ENCODE results near the gene KLF11. TPM values are rescaled to one million over a fixed set of nuclear protein-coding genes. Genes with fewer than 3 reads are reported as not detected.
"Not testable (repeated sequence)": the region's sequence is repeated elsewhere in the genome, so short reads cannot be mapped to it uniquely, and the experiment has no call there.

Gene KLF11
- total and polyA plus RNA-seq, 4 donors: 10.2 to 13.3 (median 11.4) TPM

DNA sequence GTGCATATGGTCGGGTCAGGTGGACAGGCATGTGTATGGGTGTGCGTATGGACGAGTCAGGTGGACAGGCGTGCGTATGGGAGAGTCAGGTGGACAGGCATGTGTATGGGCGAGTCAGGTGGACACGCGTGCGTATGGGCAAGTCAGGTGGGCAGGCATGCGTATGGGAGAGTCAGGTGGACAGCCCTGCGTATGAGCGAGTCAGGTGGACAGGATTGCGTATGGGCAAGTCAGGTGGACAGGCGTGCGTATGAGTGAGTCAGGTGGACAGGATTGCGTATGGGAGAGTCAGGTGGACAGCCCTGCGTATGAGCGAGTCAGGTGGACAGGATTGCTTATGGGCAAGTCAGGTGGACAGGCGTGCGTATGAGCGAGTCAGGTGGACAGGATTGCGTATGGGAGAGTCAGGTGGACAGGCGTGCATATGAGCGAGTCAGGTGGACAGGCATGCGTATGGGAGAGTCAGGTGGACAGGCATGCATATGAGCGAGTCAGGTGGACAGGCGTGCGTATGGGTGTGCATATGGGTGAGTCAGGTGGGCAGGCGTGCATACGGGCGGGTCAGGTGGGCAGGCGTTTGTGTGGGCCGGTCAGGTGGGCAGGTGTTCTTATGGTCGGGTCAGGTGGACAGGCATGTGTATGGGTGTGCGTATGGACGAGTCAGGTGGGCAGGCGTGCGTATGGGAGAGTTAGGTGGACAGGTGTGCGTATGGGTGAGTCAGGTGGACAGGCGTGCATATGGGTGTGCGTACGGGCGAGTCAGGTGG is 29.5 kb upstream of the KLF11 start:
- H3K9me3 ChIP-seq (ENCODE audit: control insufficient read depth, insufficient read depth, low read length); H3K4me3 ChIP-seq (ENCODE audit: low read depth, low read length); H3K27ac ChIP-seq (ENCODE audit: low read depth, low read length); H3K27me3 ChIP-seq (ENCODE audit: control insufficient read depth, insufficient read depth, low read length); H3K36me3 ChIP-seq (ENCODE audit: control insufficient read depth, insufficient read depth, low read length); DNase-seq (ENCODE audit: low read depth in 4 of 6, low spot score in 6 of 6): not testable (repeated sequence)
- peaks cover 14% of the 10 kb centered on the region for H3K4me1 ChIP-seq (ENCODE audit: control insufficient read depth, insufficient read depth, low read length)
- 97% methylated on average over 43 of the region's 43 CpGs for WGBS (ENCODE audit: insufficient coverage)

- no peak for DNase-seq (ENCODE audit: low read depth in 4 of 6, low spot score in 6 of 6)
These were observed 28.7 kb upstream of the KLF11 start for GRCh38 chr2:10014418-10015190.

GRCh38 chr2:10015376-10015989 is 27.9 kb upstream of the KLF11 start:
- not testable (repeated sequence) for H3K9me3 ChIP-seq (ENCODE audit: control insufficient read depth, insufficient read depth, low read length); H3K4me3 ChIP-seq (ENCODE audit: low read depth, low read length); H3K27me3 ChIP-seq (ENCODE audit: control insufficient read depth, insufficient read depth, low read length); H3K27ac ChIP-seq (ENCODE audit: low read depth, low read length); H3K36me3 ChIP-seq (ENCODE audit: control insufficient read depth, insufficient read depth, low read length); DNase-seq (ENCODE audit: low read depth in 4 of 6, low spot score in 6 of 6); H3K4me1 ChIP-seq (ENCODE audit: control insufficient read depth, insufficient read depth, low read length)
- WGBS (ENCODE audit: insufficient coverage): 98% methylated on average over 34 of the region's 44 CpGs

More at GRCh38 chr2:10014418-10015190, 28.7 kb upstream of the KLF11 start:
- no peak overlapping the region for H3K27ac ChIP-seq (ENCODE audit: low read depth, low read length)
- H3K27me3 ChIP-seq (ENCODE audit: control insufficient read depth, insufficient read depth, low read length): no peaks in the 10 kb centered on the region
- no peaks in the 10 kb centered on the region for H3K36me3 ChIP-seq (ENCODE audit: control insufficient read depth, insufficient read depth, low read length)
- peaks cover 2% of the 10 kb centered on the region for H3K9me3 ChIP-seq (ENCODE audit: control insufficient read depth, insufficient read depth, low read length)
- no peak overlapping the region for H3K4me3 ChIP-seq (ENCODE audit: low read depth, low read length)
- peaks cover 8% of the 10 kb centered on the region for H3K4me1 ChIP-seq (ENCODE audit: control insufficient read depth, insufficient read depth, low read length)
- WGBS (ENCODE audit: insufficient coverage): 97% methylated on average over 42 of the region's 42 CpGs

GRCh38 chr2:10016001-10016801 is 27.1 kb upstream of the KLF11 start:
- H3K9me3 ChIP-seq (ENCODE audit: control insufficient read depth, insufficient read depth, low read length): peaks cover 2% of the 10 kb centered on the region

DNA sequence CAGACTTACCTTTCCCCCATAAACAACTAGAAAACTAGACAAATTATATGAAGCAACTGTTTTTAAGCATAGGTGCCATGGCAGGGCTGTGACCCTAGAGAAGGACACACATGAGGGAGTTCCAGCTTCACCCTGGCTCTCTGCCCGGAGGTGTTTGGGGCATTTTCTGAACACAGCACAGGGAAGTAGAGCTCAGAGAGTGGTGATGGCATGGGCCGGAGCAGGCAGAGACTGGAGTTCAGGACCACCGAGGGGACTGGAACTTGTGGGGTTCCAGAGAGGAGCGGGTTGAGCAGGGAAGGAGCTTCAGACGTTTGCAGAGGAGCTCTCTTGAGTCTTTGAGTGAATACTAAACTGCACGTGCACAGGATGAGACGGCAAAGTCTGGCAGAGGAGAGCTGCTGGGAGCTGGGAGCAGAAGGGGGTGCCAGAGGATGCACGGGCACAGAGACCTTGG is 26.5 kb upstream of the KLF11 start:
- Histone ChIP-seq H3K36me3 (ENCODE audit: control insufficient read depth, insufficient read depth, low read length) (no peaks in the 10 kb centered on the region), H3K27ac (ENCODE audit: low read depth, low read length) (no peak overlapping the region), H3K4me1 (ENCODE audit: control insufficient read depth, insufficient read depth, low read length) (no peaks in the 10 kb centered on the region), H3K4me3 (ENCODE audit: low read depth, low read length) (no peak overlapping the region), H3K9me3 (ENCODE audit: control insufficient read depth, insufficient read depth, low read length) (peaks cover 2% of the 10 kb centered on the region), H3K27me3 (ENCODE audit: control insufficient read depth, insufficient read depth, low read length) (no peaks in the 10 kb centered on the region)
- 82% methylated on average over 7 of the region's 8 CpGs for WGBS (ENCODE audit: insufficient coverage)
- no peak for DNase-seq (ENCODE audit: low read depth in 4 of 6, low spot score in 6 of 6)

More at GRCh38 chr2:10016001-10016801, 27.1 kb upstream of the KLF11 start:
- Histone ChIP-seq H3K27ac (ENCODE audit: low read depth, low read length) (no peak overlapping the region), H3K4me3 (ENCODE audit: low read depth, low read length) (no peak overlapping the region), H3K4me1 (ENCODE audit: control insufficient read depth, insufficient read depth, low read length) (no peaks in the 10 kb centered on the region), H3K27me3 (ENCODE audit: control insufficient read depth, insufficient read depth, low read length) (no peaks in the 10 kb centered on the region), H3K36me3 (ENCODE audit: control insufficient read depth, insufficient read depth, low read length) (no peaks in the 10 kb centered on the region)
- DNase-seq (ENCODE audit: low read depth in 4 of 6, low spot score in 6 of 6): no peak
- 91% methylated on average over 32 of the region's 35 CpGs for WGBS (ENCODE audit: insufficient coverage)

DNA sequence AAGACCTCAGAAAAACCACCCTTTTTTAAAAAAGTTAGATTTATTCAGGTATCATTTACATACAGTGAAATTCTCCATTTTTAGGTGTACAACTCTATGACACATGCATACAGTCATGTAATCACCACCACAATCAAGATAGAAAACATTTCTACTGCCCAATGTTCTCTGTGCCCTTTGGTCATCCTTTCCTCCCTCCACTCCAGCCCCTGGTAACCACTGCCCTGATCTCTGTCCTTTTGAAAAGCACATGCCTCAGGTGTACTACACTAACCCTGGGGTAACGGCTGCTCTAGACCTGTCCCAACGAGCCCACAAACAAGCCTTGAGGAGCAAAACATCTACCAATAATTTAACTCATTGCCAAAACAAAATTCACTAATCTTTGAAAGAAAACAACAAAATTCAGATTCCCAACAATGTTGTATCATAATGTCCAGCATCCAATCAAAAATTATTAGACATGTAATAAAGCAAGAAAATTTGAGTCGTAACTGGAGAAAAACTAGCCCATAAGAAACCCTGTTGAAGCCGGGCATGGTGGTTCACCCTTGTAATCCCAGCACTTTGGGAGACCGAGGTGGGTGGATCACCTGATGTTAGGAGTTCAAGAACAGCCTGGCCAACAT is 25.9 kb upstream of the KLF11 start:
- Histone ChIP-seq H3K36me3 (ENCODE audit: control insufficient read depth, insufficient read depth, low read length) (no peaks in the 10 kb centered on the region), H3K27me3 (ENCODE audit: control insufficient read depth, insufficient read depth, low read length) (no peaks in the 10 kb centered on the region), H3K4me1 (ENCODE audit: control insufficient read depth, insufficient read depth, low read length) (no peaks in the 10 kb centered on the region), H3K4me3 (ENCODE audit: low read depth, low read length) (no peak overlapping the region), H3K9me3 (ENCODE audit: control insufficient read depth, insufficient read depth, low read length) (peaks cover 2% of the 10 kb centered on the region), H3K27ac (ENCODE audit: low read depth, low read length) (no peak overlapping the region)
- DNase-seq (ENCODE audit: low read depth in 4 of 6, low spot score in 6 of 6): no peak
- 83% methylated on average over 1 of the region's 5 CpGs for WGBS (ENCODE audit: insufficient coverage)

DNA sequence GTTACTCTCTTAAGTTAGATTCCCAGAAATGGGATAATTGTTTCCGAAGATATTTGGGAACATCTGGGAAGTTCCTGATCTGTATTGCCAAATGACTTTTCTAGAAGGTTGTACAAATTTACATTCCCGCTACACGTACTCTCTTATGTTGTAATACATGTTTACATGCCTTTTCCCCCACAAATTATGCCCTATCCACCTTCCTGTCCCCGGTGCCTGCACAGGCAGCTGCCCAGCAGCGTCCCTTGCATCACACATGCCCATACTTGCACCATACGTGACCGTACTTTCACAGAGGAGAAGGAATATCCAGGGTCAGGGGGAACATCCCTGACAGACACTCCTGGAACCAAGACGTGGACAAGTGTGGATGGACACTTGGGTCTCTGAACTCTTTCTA is 24.2 kb upstream of the KLF11 start:
- H3K4me3 ChIP-seq (ENCODE audit: low read depth, low read length): no peak overlapping the region
- no peaks in the 10 kb centered on the region for H3K36me3 ChIP-seq (ENCODE audit: control insufficient read depth, insufficient read depth, low read length)
- H3K9me3 ChIP-seq (ENCODE audit: control insufficient read depth, insufficient read depth, low read length): peaks cover 2% of the 10 kb centered on the region
- H3K27me3 ChIP-seq (ENCODE audit: control insufficient read depth, insufficient read depth, low read length): no peaks in the 10 kb centered on the region
- no peaks in the 10 kb centered on the region for H3K4me1 ChIP-seq (ENCODE audit: control insufficient read depth, insufficient read depth, low read length)
- no peak for DNase-seq (ENCODE audit: low read depth in 4 of 6, low spot score in 6 of 6)
- no peak overlapping the region for H3K27ac ChIP-seq (ENCODE audit: low read depth, low read length)
- 94% methylated on average over 7 of the region's 8 CpGs for WGBS (ENCODE audit: insufficient coverage)

DNA sequence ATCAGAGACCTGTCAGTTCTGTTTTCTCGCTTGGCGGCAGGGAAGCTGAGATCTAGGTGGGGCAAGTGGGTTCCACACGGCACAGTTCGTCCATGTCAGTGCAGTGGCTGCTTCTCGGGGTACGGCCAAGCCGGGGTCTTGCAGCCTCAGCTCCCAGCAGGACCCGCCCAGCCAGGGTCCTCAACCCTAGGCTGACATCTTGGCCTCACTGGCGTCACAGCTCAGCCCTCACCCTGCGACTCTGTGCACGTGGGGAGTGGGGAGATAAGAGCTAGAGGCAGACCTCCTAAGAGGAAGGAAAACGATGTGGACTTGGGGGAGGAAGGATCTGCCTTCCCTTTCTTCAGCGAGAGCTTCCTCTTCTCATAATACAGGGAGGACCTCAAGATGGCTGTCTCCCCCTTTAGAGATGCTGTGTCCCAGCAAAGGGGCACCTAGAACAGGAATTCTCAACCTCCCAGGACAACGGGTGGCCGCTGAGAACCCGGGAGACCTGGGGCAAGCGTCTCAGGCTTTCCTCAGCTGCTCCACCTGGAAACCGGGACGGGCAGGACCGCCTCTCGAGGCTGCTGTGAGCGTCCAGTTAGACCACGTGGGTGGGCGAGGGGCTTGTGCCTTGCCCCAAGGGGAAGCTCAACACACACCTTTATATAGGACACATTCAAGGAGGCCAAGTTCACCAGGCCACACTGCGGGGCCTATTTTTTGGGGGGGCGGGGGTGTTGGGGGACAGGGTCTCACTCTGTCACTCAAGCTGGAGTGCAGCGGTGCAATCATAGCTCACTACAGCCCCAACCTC is 23.5 kb upstream of the KLF11 start:
- no peaks in the 10 kb centered on the region for H3K4me1 ChIP-seq (ENCODE audit: control insufficient read depth, insufficient read depth, low read length)
- H3K9me3 ChIP-seq (ENCODE audit: control insufficient read depth, insufficient read depth, low read length): peaks cover 2% of the 10 kb centered on the region
- 89% methylated on average over 21 of the region's 27 CpGs for WGBS (ENCODE audit: insufficient coverage)
- H3K36me3 ChIP-seq (ENCODE audit: control insufficient read depth, insufficient read depth, low read length): no peaks in the 10 kb centered on the region
- H3K27ac ChIP-seq (ENCODE audit: low read depth, low read length): no peak overlapping the region
- H3K27me3 ChIP-seq (ENCODE audit: control insufficient read depth, insufficient read depth, low read length): no peaks in the 10 kb centered on the region
- H3K4me3 ChIP-seq (ENCODE audit: low read depth, low read length): no peak overlapping the region
- no peak for DNase-seq (ENCODE audit: low read depth in 4 of 6, low spot score in 6 of 6)

All from spinal cord (tissue), 10 donors.